Body of pancreas (tissue), 4 donors: ENCODE measurements around the gene C7orf25. TPM values are rescaled to one million over a fixed set of nuclear protein-coding genes. Genes with fewer than 3 reads are reported as not detected.

Experiments used
- ATAC-seq: fragments of 150-250 bp; one replicate; pipeline ENCODE4 v1.9.1; 2016
- DNase-seq, 4 donors: peaks; one replicate each; pipeline ENCODE4 v3.0.0-alpha.2; 2019
- H3K27ac ChIP-seq, 4 donors: fragments of 200-600 bp; sonication (generic); 1 replicate in 3 of 4; 2 replicates in 1 of 4; pipeline versions ENCODE4 v1.5.1 to v1.6.1; 2016 to 2019; ENCODE audit warnings: mild to moderate bottlenecking in 1 of 4, mixed read lengths in 1 of 4, moderate library complexity in 1 of 4
- H3K27me3 ChIP-seq, 2 donors: fragments of 200-600 bp; sonication (generic); one replicate each; pipeline ENCODE4 v1.6.0; 2016; ENCODE audit warnings: mild to moderate bottlenecking in 1 of 2
- H3K36me3 ChIP-seq, 2 donors: fragments of 200-600 bp; sonication (generic); replicated peaks in 1 of 2; 2 replicates each; pipeline ENCODE4 v1.5.1; 2016; ENCODE audit warnings: low read depth in 2 of 2; ENCODE audit not compliant: insufficient read depth in 1 of 2
- H3K4me1 ChIP-seq: fragments of 200-600 bp; sonication (generic); one replicate; pipeline ENCODE4 v1.6.0; 2016
- H3K4me3 ChIP-seq, 2 donors: fragments of 200-600 bp; sonication (generic); 1 replicate in 1 of 2; 2 replicates in 1 of 2; pipeline ENCODE4 v1.5.1; 2016 to 2019
- H3K9me3 ChIP-seq, 3 donors: fragments of 200-600 bp; sonication (generic); 1 replicate in 2 of 3; 2 replicates in 1 of 3; pipeline ENCODE4 v1.5.1; 2016
- POLR2A ChIP-seq, 3 donors: fragments of 450-650 bp; IDR thresholded peaks; one replicate each; pipeline ENCODE4 v1.6.1; 2016; ENCODE audit warnings: antibody characterized with exemption in 3 of 3, mild to moderate bottlenecking in 2 of 3
- WGBS, 2 donors: methylation state at CpG; one replicate each; pipeline ENCODE4 v1.1.5; 2017; 5-methylcytosine and 5-hydroxymethylcytosine counted together
- intact Hi-C: fragments of 100-400 bp; cut with DNase I; formaldehyde crosslinking; loops from one replicate; pipeline ENCODE4 v1.15.1; 2023
- total RNA-seq, 2 donors: library from RNA; depleted of rRNA; stranded (reverse); fragments of >200 nt; gene quantifications; one replicate each; pipeline ENCODE4 v1.1.0, GENCODE V29; 2016
- TF ChIP-seq, protein P1 (sequence below), 7 experiments: fragments of 450-650 bp in 4 of 7; fragments of 200-600 bp in 3 of 7; sonication (generic) in 3 of 7; IDR thresholded peaks; one replicate each; pipeline ENCODE4 v1.5.1; 2016 to 2019; ENCODE audit warnings: antibody characterized with exemption in 7 of 7

Gene C7orf25
- total RNA-seq, 2 donors from 2014 or later, result 4.9 to 6.0 TPM

DNA sequence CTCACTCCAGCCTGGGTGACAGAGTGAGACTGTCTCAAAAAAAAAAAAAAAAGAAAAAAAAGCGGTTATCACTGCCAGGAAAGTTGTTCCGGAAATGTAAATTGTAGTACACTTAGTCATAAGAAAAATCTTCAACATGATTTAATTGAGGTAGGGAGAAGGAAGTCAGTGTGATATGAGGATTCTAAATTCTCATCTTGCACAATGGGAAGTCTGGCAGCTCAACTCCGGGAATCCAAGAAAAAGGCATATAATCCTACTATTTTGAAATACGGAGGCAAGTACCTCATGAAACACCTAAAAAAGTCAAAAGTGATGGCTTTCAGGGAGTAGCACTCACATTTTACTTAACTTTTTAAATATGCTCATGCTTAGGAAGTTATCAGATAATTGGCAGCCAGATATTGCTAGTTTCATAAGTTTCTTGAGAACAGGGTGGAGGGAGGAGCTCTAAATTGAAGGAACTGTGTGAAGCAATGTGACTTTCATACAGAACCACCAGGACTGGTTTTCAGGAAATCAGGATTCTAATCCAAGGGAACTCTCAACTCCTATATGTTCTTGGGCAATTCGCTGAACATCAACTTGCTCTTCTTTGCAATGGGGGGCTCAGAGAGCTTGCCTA, 2.7 kb upstream of the C7orf25 start:
- 51 to 61% methylated on average over 4 to 5 of the region's 5 CpGs for WGBS, 2 donors
- no peak for TF ChIP-seq POLR2A (IDR thresholded peaks at IDR 0.05)
- TF ChIP-seq, protein P1, sequence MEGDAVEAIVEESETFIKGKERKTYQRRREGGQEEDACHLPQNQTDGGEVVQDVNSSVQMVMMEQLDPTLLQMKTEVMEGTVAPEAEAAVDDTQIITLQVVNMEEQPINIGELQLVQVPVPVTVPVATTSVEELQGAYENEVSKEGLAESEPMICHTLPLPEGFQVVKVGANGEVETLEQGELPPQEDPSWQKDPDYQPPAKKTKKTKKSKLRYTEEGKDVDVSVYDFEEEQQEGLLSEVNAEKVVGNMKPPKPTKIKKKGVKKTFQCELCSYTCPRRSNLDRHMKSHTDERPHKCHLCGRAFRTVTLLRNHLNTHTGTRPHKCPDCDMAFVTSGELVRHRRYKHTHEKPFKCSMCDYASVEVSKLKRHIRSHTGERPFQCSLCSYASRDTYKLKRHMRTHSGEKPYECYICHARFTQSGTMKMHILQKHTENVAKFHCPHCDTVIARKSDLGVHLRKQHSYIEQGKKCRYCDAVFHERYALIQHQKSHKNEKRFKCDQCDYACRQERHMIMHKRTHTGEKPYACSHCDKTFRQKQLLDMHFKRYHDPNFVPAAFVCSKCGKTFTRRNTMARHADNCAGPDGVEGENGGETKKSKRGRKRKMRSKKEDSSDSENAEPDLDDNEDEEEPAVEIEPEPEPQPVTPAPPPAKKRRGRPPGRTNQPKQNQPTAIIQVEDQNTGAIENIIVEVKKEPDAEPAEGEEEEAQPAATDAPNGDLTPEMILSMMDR (IDR thresholded peaks at IDR 0.05), result no peak
- no peak for ATAC-seq
- Histone ChIP-seq H3K4me3 (no peak overlapping the region), H3K36me3 (peaks cover 0 to 10% of the 10 kb centered on the region in 2 donors), H3K27me3 (no peaks in the 10 kb centered on the region), H3K4me1 (peaks cover 25% of the 10 kb centered on the region), H3K9me3 (no peaks in the 10 kb centered on the region), H3K27ac (peak overlapping the region in 1 of 4 donors; percentile 26)
- intact Hi-C loops, result no loop called here
- DNase-seq, result no peak

DNA sequence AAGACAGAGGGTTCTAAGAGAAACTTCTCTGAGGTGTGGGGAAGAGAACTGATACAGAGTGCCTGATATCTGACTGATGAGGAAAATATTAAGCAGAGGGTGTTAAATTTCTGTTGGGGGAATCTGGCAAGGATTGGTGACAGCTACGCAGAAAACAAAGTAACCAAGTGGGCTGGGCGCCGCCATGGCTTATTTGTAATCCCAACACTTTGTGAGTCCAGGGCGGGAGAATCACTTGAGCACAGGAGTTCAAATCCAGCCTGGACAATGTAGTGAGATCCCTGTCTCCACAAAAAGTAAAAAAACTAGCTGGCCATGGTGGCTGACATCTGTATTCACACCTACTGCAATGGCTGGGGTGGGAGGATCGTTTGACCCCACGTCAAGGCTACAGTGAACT, 2.1 kb upstream of the C7orf25 start:
- peaks cover 31% of the 10 kb centered on the region for H3K4me1 ChIP-seq
- H3K36me3 ChIP-seq, result peaks cover 0 to 8% of the 10 kb centered on the region in 2 donors
- WGBS, 2 donors, result 74 to 79% methylated on average over 6 of the region's 6 CpGs
- DNase-seq (no peak), ATAC-seq (no peak)
- intact Hi-C loops, result no loop called here
- no peak overlapping the region for H3K4me3 ChIP-seq
- H3K9me3 ChIP-seq, result no peaks in the 10 kb centered on the region
- H3K27me3 ChIP-seq, result no peaks in the 10 kb centered on the region
- TF ChIP-seq, protein P1 (IDR thresholded peaks at IDR 0.05), result no peak
- no peak for TF ChIP-seq POLR2A (IDR thresholded peaks at IDR 0.05)
- peak overlapping the region in 1 of 4 donors; percentile 15 for H3K27ac ChIP-seq

DNA sequence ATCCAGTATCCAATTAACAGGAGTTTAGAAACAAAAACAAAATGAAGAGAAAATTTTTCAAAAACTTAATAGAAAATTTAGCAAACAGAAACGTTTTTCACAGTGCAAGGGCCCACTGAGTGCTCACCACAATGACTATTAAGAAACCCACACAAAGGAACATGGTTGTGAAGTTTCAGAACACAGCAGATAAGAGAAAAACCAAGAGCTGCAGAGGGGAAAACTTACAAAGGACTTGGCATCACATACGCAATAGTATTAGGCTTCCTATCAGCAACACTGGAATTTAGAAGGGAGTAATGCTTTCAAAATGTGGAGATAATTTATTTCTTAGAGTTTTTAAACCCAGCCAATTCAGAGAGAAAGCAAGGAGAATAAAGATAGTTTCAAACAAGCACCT, 1.7 kb upstream of the C7orf25 start:
- 57 to 64% methylated on average over 2 of the region's 2 CpGs for WGBS, 2 donors
- Histone ChIP-seq H3K36me3 (peaks cover 0 to 8% of the 10 kb centered on the region in 2 donors), H3K4me3 (no peak overlapping the region), H3K27me3 (no peaks in the 10 kb centered on the region), H3K27ac (peak overlapping the region in 1 of 4 donors; percentile 15), H3K4me1 (peaks cover 35% of the 10 kb centered on the region), H3K9me3 (no peaks in the 10 kb centered on the region)
- no peak for DNase-seq
- no peak for ATAC-seq
- intact Hi-C loops, result no loop called here
- TF ChIP-seq, protein P1 (IDR thresholded peaks at IDR 0.05), result no peak
- no peak for TF ChIP-seq POLR2A (IDR thresholded peaks at IDR 0.05)

DNA sequence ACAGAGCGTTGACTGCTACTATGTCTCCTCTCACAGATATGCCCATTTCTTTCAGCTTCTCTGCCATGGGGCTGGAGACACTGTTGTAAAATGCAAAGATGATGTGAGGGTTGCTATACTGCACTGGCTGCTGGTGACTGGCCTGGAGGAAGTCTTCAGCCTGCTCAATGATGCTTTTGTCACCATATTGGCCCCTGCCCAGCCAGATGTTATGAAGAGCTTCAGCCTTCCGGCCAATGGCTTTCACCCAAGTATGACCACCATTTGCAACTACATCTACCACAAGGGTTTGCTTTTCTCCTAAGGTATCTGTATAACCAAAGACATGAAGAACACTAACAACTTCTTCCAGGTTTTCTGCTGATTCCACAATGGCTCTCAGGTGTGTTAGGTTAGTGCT, 1.6 kb downstream of the C7orf25 start:
- intact Hi-C loops, result no loop called here

More for the DNA sequence above, 1.6 kb downstream of the C7orf25 start:
- no peaks in the 10 kb centered on the region for H3K9me3 ChIP-seq
- WGBS, 2 donors, result 78 to 83% methylated on average over 2 of the region's 2 CpGs
- no peaks in the 10 kb centered on the region for H3K36me3 ChIP-seq
- H3K4me1 ChIP-seq, result peaks cover 49% of the 10 kb centered on the region
- H3K27ac ChIP-seq, result peak overlapping the region in 3 of 4 donors; percentile 86 to 89 (median 87)
- ATAC-seq, result no peak
- no peak overlapping the region for H3K4me3 ChIP-seq
- no peak for DNase-seq
- no peaks in the 10 kb centered on the region for H3K27me3 ChIP-seq
- TF ChIP-seq, protein P1 (IDR thresholded peaks at IDR 0.05), result no peak
- no peak for TF ChIP-seq POLR2A (IDR thresholded peaks at IDR 0.05)
